Suprapubic skin (tissue), 4 donors: Measurements from ENCODE around the gene RILPL2. TPM values are rescaled to one million over a fixed set of nuclear protein-coding genes. Genes with fewer than 3 reads are reported as not detected.
"Not testable (repeated sequence)": the region's sequence is repeated elsewhere in the genome, so short reads cannot be mapped to it uniquely, and the experiment has no call there.

Experiments
- DNase-seq, 2 donors: peaks; one replicate each; pipeline ENCODE4 v3.0.0-alpha.2; 2019; ENCODE audit warnings: low spot score in 2 of 2
- H3K27ac ChIP-seq: fragments of 200-600 bp; sonication (generic); one replicate; pipeline ENCODE4 v1.5.1; 2019
- H3K27me3 ChIP-seq: fragments of 200-600 bp; sonication (generic); one replicate; pipeline ENCODE4 v1.5.1; 2019
- H3K36me3 ChIP-seq: fragments of 200-600 bp; sonication (generic); one replicate; pipeline ENCODE4 v1.5.1; 2019
- H3K4me1 ChIP-seq: fragments of 200-600 bp; sonication (generic); one replicate; pipeline ENCODE4 v1.5.1; 2019
- H3K4me3 ChIP-seq: fragments of 200-600 bp; sonication (generic); one replicate; pipeline ENCODE4 v1.5.1; 2019; ENCODE audit warnings: mild to moderate bottlenecking
- H3K9me3 ChIP-seq: fragments of 200-600 bp; sonication (generic); one replicate; pipeline ENCODE4 v1.5.1; 2019
- CTCF ChIP-seq, 2 donors: fragments of 200-600 bp in 1 of 2; fragments of 450-650 bp in 1 of 2; sonication (generic) in 1 of 2; IDR thresholded peaks; one replicate each; pipeline ENCODE4 v1.5.1; 2016 to 2019; ENCODE audit warnings: antibody characterized with exemption in 2 of 2, mild to moderate bottlenecking in 1 of 2, moderate library complexity in 1 of 2
- EP300 ChIP-seq: sonication (generic); formaldehyde crosslinking; IDR thresholded peaks from one replicate; pipeline ENCODE4 v1.6.1; 2017; ENCODE audit warnings: antibody characterized with exemption
- POLR2A ChIP-seq, 2 donors: fragments of 450-650 bp; IDR thresholded peaks; one replicate each; pipeline ENCODE4 v1.6.1; 2017; ENCODE audit warnings: antibody characterized with exemption in 2 of 2, mild to moderate bottlenecking in 2 of 2, moderate library complexity in 2 of 2
- POLR2AphosphoS5 ChIP-seq, 3 donors: sonication (generic); formaldehyde crosslinking; IDR thresholded peaks; one replicate each; pipeline ENCODE4 v1.6.1; 2017; ENCODE audit warnings: antibody characterized with exemption in 3 of 3
- WGBS: methylation state at CpG from one replicate; pipeline ENCODE4 v1.1.5; 2018; 5-methylcytosine and 5-hydroxymethylcytosine counted together
- total RNA-seq, 4 donors: library from RNA; depleted of rRNA; stranded (reverse); fragments of >200 nt; gene quantifications; one replicate each; pipeline ENCODE4 v1.1.0, GENCODE V29; 2016

Gene RILPL2
- total RNA-seq, 4 donors from 2014 or later, result 3.2 to 6.1 (median 4.3) TPM

GRCh38 chr12:123379391-123379790 lies 57.1 kb downstream of the RILPL2 start:
- H3K4me1 ChIP-seq, result peaks cover 12% of the 10 kb centered on the region
- no peaks in the 10 kb centered on the region for H3K36me3 ChIP-seq
- H3K9me3 ChIP-seq, result no peaks in the 10 kb centered on the region
- no peak for DNase-seq
- TF ChIP-seq POLR2A (IDR thresholded peaks at IDR 0.05) (no peak), EP300 (no peak), CTCF (IDR thresholded peaks at IDR 0.05) (no peak), POLR2AphosphoS5 (IDR thresholded peaks at IDR 0.05) (no peak)
- no peak overlapping the region for H3K27ac ChIP-seq
- WGBS, result 52% methylated on average over 5 of the region's 5 CpGs
- no peaks in the 10 kb centered on the region for H3K27me3 ChIP-seq
- H3K4me3 ChIP-seq, result no peak overlapping the region

DNA sequence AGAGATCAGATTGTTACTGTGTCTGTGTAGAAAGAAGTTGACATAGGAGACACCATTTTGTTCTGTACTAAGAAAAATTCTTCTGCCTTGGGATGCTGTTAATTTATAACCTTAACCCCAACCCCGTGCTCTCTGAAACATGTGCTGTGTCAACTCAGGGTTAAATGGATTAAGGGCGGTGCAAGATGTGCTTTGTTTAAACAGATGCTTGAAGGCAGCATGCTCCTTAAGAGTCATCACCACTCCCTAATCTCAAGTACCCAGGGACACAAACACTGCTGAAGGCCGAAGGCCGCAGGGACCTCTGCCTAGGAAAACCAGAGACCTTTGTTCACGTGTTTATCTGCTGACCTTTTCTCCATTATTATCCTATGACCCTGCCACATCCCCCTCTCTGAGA lies 64.1 kb downstream of the RILPL2 start:
- H3K27ac ChIP-seq, DNase-seq, H3K4me1 ChIP-seq, H3K27me3 ChIP-seq, H3K36me3 ChIP-seq, H3K4me3 ChIP-seq, H3K9me3 ChIP-seq: not testable (repeated sequence)
- WGBS, result 71% methylated on average over 5 of the region's 5 CpGs

- H3K4me3 ChIP-seq, DNase-seq, H3K36me3 ChIP-seq, H3K9me3 ChIP-seq, H3K27ac ChIP-seq, H3K27me3 ChIP-seq, H3K4me1 ChIP-seq: not testable (repeated sequence)
- 90% methylated on average over 47 of the region's 48 CpGs for WGBS
Measured at GRCh38 chr12:123371667-123372368, 64.7 kb downstream of the RILPL2 start.

DNA sequence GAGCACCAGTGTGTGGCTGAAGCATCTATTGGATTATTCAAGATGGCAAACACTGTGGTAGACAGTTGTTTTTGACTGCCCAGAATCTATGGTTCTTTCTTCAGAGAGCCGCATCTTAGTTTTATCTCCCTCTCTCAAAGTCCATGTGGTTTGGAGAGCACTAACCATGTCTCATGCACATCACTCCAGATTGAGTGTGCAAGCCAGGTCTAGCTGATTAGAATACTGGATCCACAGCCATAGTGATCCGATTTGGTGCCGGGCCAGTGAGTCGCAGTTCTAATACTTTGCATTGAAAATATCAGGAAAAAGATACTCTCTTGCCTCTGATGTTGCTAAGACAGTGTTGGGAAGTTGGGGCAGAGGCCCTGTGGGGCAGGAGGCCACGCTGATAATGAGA lies 67.3 kb downstream of the RILPL2 start:
- 91% methylated on average over 5 of the region's 5 CpGs for WGBS
- H3K27ac ChIP-seq, result no peak overlapping the region

GRCh38 chr12:123368431-123368830 lies 68.1 kb downstream of the RILPL2 start:
- WGBS, result 90% methylated on average over 7 of the region's 7 CpGs
- H3K27me3 ChIP-seq, H3K9me3 ChIP-seq, DNase-seq, H3K27ac ChIP-seq, H3K36me3 ChIP-seq, H3K4me3 ChIP-seq: not testable (repeated sequence)
- peaks cover 12% of the 10 kb centered on the region for H3K4me1 ChIP-seq

More for the DNA sequence above, 67.3 kb downstream of the RILPL2 start:
- H3K27me3 ChIP-seq, result no peaks in the 10 kb centered on the region
- DNase-seq, result no peak
- no peaks in the 10 kb centered on the region for H3K9me3 ChIP-seq
- no peak overlapping the region for H3K4me3 ChIP-seq
- H3K4me1 ChIP-seq, result peaks cover 7% of the 10 kb centered on the region
- H3K36me3 ChIP-seq, result no peaks in the 10 kb centered on the region
- TF ChIP-seq POLR2A (IDR thresholded peaks at IDR 0.05), result no peak
- TF ChIP-seq CTCF (IDR thresholded peaks at IDR 0.05), result no peak
- TF ChIP-seq POLR2AphosphoS5 (IDR thresholded peaks at IDR 0.05), result no peak
- no peak for TF ChIP-seq EP300

- Histone ChIP-seq H3K9me3 (no peaks in the 10 kb centered on the region), H3K4me1 (peaks cover 21% of the 10 kb centered on the region), H3K27me3 (no peaks in the 10 kb centered on the region), H3K27ac (no peak overlapping the region), H3K36me3 (no peaks in the 10 kb centered on the region), H3K4me3 (no peak overlapping the region)
- TF ChIP-seq POLR2A (IDR thresholded peaks at IDR 0.05) (no peak), EP300 (no peak), POLR2AphosphoS5 (IDR thresholded peaks at IDR 0.05) (no peak), CTCF (IDR thresholded peaks at IDR 0.05) (no peak)
- DNase-seq, result no peak
- 92% methylated on average over 4 of the region's 4 CpGs for WGBS
Measured at GRCh38 chr12:123367511-123367910, 69.0 kb downstream of the RILPL2 start.

Other genes with a start within 250 kb of the RILPL2 start
- 10 to 100 TPM; 14.0 to 44.3 (median 14.3) TPM for gene MPHOSPH9, start 203.5 kb downstream of the RILPL2 start, total RNA-seq
- gene MTRFR, start 203.2 kb downstream of the RILPL2 start, total RNA-seq, result 10 to 100 TPM in 1 of 4 donors, 1 to 10 TPM in 3; 6.4 to 17.1 (median 8.2) TPM
- gene CDK2AP1, start 164.8 kb downstream of the RILPL2 start, total RNA-seq, result 100 to 1,000 TPM in 1 of 4 donors, 10 to 100 TPM in 3; 45.1 to 133 (median 84.4) TPM
- 10 to 100 TPM; 18.2 to 26.6 (median 25.8) TPM for gene SBNO1, start 71.8 kb downstream of the RILPL2 start, total RNA-seq
- gene KMT5A, start 52.6 kb downstream of the RILPL2 start, total RNA-seq, result 10 to 100 TPM; 52.2 to 70.1 (median 60.8) TPM
- 10 to 100 TPM; 16.2 to 33.8 (median 20.3) TPM for gene SNRNP35, start 21.5 kb upstream of the RILPL2 start, total RNA-seq
- gene RILPL1, start 97.0 kb upstream of the RILPL2 start, total RNA-seq, result 10 to 100 TPM; 16.4 to 36.2 (median 24.2) TPM
- gene TMED2, start 147.9 kb upstream of the RILPL2 start, total RNA-seq, result 100 to 1,000 TPM in 1 of 4 donors, 10 to 100 TPM in 3; 61.6 to 101 (median 80.8) TPM
- 10 to 100 TPM; 23.6 to 57.1 (median 42.2) TPM for gene DDX55, start 165.4 kb upstream of the RILPL2 start, total RNA-seq
- 100 to 1,000 TPM; 122 to 214 (median 188) TPM for gene EIF2B1, start 197.0 kb upstream of the RILPL2 start, total RNA-seq
- 10 to 100 TPM; 14.4 to 33.3 (median 23.3) TPM for gene GTF2H3, start 197.1 kb upstream of the RILPL2 start, total RNA-seq
- gene TCTN2, start 234.4 kb upstream of the RILPL2 start, total RNA-seq, result 10 to 100 TPM; 10.2 to 31.9 (median 16.0) TPM